Retina (tissue), 1 donor: Measurements from ENCODE around the gene SGMS1.
"Not testable (repeated sequence)": the region's sequence is repeated elsewhere in the genome, so short reads cannot be mapped to it uniquely, and the experiment has no call there.

ENCODE experiments used
- DNase-seq: peaks from one replicate; pipeline ENCODE4 v3.0.0-alpha.2; 2016

SGMS1 gene

DNA sequence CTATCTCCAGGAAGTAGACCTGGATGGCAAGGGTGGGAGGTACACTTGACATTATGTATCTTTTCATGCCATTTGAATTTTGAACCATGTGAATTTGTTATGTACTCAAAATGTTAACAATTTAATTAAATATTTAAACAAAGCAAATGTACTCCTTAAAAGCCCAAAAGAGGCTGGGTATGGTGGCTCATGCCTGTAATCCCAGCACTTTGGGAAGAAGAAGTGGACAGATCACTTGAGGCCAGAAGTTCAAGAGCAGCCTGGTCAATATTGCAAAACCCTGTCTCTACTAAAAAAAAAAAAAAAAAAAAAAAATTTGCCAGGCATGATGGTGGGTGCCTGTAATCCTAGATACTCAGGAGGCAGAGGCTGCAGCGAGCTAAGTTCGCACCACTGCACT, 235.6 kb downstream of the SGMS1 start:
- no peak for DNase-seq

DNA sequence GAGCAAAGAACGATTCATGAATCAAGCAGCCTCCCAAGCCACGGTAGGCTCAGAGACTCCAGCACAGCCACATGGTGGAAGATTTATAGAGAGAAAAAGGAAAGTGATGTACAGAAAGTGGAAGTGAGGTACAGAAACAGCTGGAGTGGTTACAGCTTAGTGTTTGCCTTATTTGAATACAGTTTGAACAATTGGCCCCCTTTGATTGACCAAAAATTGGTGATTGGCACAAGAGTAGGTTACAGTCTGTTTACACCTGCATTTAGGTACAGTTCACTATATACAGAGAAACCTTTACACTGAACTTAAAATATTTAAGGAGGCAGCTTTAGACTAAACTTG, 236.1 kb downstream of the SGMS1 start:
- no peak for DNase-seq

DNA sequence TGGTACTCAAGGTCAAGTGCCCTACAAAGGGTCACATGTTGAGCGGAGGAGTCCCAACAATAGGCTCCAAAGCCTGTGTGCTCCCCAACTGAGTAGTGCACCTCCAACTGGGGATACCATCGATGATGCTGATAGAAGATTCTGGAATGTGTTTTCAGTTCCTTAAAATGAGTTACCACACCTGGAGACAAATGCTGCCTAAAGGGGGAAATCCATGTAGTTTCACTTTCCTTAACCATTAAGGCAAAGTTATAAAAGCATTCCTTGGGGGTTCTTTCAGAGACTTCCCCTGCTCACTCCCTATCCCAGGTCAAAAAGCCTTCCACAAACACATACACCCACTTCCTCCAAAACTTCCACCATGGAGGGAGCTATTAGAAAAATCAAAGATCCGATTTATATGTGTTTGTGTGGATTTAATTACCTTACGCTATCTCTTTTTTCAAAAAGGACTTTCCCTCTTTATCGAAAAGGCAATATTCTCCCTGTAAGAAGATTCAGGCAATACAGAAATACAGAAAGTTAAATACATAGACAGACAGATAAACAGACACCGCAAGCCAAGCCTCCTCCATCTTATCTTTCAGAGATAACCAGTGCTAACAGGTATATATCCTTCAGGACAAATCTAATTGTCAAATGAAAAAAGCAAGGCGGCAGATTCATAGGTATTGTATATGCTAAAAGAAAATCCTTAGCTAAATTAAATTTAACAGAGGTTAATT, 236.6 kb downstream of the SGMS1 start:
- DNase-seq: no peak

DNA sequence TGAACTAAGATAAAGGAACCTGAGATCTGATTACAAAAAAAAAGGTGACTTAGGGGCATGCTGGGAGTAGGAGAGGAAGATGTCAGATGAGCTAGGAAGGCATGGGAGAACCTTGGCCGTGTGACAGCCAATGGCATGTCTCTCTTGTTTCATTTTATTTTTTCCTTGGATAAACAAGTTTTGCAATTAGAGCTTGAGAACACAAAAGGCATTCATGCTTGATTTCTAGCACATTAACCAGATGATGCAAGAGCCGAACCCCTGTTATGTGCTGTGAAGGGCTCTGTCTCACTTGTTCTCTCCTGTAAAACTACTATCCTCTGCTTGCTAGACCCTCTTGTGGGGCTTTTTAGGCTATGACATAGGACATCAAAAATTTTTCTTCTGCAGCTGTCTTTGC, 238.1 kb downstream of the SGMS1 start:
- no peak for DNase-seq

DNA sequence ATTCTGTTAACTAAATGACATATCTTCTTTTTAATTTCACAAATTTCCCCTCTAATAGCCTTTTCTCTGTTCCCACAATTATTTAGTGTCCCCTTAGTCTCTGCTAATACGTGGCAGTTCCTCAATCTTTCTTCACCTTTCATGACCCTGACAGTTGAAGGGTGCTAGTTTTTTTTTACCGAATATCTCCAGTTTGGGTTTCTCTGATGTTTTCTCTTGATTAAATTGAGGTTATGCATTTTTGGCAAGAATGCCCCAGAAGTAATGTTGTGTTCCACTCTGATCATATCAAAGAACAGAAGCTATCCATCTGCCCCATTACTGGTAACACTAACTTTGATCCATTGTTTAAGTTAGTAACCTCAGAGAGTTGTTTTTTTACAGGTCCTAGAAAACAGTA, 238.9 kb downstream of the SGMS1 start:
- DNase-seq: no peak

DNA sequence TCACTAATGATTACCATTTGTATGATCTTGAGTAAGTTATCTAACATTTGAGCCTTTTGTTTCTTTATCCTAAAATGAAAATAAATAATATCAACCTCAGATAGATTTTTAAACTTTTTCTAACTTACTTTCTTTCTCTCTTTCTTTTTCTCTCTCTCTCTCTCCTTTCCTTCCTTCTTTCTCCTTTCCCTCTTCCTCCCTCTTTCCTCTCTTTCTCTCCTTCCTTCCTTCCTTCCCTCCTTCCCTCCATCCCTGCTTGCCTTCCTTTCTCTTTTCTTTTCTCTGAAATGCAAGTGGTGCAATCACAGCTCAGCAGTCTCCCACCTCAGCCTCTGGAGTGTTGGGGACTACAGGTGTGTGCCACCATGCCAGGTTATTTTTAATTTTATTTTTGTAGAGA, 239.5 kb downstream of the SGMS1 start:
- DNase-seq: no peak

DNA sequence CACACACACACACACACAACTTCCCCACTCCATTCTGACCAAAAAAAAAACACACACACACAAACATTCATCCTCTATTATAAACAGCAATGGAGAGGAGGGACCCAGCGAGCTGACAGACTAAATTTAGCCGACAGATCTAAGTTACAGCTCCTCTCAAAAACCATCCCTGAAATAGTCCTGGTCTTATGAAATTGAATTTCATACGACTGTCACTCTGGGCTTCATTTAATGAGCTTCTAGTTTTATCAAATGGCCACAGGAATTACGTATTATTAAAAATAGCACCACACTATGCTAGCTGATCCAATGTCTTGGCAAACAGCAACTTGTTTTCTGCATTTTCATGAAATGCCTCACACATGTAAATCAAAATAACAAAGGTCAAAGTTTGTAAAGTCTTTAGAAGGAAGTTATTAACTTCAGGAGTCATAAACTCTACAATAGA, 241.2 kb downstream of the SGMS1 start:
- no peak for DNase-seq

DNA sequence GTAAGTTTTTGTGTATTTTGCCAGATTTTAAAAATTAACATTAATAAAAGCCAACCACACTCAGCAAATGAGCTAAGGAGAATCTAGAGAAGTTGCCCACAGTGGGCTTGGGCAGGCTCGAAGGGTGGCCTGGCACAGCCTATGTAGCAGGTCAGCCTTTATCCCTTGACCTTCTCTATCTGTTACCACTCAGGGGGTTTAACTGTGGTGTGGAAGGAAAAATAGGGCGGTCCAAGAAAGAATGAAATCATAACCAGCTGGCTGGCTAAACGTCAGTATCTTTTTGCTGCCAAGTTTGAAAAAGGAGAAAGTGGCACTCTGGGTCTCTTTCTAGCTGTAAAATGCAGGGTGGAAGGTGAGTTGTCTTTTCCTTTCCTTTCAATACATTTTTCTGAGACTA, 242.1 kb downstream of the SGMS1 start:
- DNase-seq: no peak

DNA sequence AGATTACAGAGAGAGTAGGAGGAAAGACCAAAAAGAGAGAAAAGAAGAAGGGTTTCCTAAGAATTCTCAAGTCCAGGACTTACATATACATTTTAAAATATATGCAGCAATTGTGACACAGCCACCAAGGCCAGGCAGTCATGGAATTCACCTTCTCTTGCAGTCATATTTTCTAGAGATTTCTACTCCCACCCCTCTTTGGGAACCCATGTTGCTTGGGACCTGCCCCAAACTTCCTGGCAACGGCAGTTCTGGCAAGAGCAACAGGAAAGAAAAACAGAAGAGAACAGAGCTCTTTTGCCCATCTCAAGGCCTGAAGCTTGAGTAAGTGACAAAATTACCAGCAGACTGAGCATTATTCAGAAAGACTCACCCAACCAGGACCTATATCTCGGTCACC, 244.1 kb downstream of the SGMS1 start:
- DNase-seq: no peak

DNA sequence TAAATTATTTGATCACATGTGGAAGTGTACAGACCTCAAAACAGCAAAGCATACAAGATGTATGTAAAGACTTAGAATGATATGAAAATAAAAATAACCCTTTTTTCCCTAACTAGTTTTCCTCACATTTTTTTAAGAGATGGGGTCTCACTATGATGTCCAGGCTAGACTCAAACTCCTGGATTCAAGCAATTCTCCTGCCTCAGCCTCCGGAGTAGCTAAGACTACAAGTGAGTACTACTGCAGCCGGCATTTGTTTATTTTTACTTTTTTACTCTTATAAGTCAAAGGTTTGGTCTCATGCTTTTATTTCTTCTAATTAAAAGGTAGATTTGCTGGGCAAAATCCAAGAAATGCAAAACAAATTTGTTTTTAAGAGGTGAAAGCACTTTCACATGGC, 248.0 kb downstream of the SGMS1 start:
- no peak for DNase-seq

DNA sequence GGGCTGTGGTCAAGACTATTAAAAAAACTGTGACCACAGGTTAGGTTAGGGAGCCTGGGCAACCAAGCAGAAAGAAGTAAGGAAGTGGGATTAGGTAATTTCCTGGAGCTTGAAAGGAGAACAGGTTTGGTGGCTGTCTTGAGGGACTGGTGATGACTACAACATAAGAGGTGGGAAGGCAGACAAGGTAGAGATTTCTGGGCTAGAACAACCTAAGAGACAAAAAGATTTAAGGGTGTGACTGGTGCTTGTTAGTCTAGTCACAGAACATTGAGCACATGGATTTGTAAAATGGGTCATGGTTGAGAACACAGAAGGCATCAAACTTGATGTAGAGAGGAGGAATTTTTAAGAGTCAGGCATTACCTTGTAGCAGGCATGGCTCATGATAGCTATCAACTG, 248.7 kb downstream of the SGMS1 start:
- DNase-seq: no peak

DNA sequence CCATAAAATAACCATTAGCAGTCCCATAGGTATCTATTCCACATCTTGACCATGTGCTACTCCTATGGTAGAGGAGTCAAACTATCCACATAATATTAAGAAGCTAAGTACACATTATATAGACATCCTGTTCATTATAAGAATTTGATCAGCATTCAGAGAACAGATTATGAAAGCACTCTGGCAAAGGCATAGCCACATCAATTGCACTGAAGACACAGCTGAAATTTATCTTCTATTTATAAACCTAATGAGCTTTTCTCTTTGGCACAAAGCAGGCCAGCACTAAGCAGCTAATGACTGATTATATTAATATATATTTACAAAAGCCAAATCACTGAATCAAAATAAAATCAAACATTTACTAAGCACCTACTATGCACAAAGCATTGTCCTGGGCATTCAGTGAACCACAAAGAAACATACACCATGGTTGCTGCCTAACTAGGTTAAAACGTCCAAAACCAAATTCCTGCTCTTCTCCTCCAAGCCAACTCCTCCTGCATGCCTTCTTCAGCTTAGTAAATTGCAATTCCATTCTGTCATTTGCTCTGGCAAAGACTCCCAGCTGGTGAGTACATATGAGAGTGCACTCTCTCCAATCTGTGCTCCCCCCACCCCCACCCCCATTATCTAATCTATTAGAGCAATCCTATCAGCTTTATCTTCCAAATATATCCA, 249.8 kb downstream of the SGMS1 start:
- DNase-seq: no peak

DNA sequence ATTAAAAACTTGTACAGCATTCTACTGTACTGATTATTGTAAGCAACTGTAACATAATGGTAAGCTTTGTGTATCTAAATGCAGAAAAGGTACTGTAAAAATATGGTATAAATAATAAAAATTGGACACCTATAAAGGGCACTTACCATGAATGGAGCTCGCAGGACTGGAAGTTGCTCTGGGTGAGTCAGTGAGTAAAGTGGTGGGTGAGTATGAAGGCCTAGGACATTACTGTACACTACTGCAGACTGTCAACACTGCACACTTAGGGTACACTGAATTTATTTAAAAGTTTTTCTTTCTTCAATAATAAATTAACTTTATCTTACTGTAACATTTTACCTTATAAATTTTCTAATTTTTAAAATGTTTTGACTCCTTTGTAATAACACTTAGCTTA, 253.8 kb downstream of the SGMS1 start:
- no peak for DNase-seq

DNA sequence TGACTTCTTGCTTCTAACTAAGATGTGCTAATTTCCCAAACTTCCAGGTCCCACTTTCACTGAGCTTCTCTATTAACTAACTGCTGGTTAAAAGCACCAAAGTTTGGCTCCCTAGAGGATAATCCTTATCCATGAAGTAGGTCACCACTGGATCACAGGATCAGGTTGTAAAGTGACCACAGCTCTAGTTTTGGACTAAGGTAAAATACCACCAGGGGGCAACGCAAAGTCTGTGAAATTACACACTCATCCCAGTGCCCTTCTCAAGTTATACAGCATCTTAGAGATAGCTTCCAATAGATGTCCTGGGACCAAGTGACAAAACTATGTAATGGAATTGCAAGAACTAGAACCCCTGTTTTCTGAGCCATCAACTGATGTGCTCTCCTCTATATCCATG, 256.0 kb downstream of the SGMS1 start:
- DNase-seq: no peak

DNA sequence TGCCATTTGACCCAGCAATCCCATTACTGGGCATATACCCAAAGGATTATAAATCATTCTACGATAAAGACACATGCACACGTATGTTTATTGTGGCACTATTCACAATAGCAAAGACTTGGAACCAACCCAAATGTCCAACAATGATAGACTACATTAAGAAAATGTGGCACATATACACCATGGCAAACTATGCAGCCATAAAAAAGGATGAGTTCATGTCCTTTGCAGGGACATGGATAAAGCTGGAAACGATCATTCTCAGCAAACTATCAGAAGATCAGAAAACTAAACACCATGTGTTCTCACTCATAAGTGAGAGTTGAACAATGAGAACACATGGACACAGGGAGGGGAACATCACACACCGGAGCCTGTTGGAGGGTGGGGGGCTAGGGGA, 257.3 kb downstream of the SGMS1 start:
- not testable (repeated sequence) for DNase-seq

DNA sequence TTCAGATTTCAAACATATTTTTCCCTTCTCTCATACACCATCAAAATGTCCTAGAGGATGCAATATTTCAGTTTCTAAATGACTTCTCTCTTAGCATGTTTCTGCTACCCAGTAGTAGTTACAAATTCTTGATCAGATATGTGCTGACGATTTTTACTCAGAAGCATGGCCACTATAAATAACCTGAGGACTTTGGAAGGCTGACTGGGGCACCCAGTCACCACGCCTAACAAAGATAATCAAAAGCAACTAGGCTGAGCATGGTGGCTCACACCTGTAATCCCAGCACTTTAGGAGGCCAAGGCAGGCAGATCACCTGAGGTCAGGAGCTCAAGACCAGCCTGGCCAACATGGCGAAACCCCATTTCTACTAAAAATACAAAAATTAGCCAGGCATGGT, 259.0 kb downstream of the SGMS1 start:
- not testable (repeated sequence) for DNase-seq

DNA sequence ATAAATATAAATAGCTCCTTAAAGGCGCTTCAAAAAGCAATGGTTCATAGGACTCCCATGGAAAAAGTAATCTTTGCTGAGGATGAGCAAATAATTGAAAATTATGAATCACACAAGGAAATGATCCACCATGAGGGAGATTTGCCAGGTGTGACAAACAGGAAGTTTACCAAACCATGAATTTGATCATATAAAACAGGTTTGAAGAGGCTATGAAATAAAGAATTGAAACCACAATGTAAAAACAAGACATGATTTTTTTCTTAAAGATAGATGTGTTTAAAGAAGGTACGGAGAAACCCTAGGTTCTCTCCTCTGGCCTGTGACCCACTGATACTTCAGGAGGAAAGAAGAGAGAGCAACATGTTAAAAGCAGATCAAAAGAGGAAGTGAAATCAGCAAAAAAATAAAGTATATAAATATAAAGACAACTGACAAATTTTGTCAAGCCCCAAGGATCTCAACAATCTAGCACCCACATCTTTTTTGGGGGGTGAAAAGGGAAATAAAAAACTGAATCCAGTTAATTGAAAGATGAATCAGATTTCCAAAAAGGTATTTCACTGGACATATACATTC, 261.1 kb downstream of the SGMS1 start:
- DNase-seq: no peak

DNA sequence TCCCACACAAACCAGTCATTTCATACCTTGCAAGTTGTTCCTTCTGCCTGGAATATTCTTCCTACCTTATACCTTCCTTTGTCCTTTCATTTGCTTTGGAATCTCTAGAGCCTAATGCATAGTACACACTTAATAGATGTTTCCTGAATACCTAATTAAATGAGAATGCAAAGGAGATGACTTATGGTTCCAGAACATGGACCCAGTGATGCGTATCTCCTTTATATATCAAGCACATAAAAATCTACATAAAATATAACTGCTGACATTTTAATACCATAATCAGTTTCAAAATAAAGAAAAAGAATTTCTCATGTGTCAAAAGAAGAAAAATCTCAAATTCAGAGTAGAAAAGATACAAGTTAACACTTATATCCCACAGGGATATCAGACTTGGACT, 261.8 kb downstream of the SGMS1 start:
- no peak for DNase-seq

DNA sequence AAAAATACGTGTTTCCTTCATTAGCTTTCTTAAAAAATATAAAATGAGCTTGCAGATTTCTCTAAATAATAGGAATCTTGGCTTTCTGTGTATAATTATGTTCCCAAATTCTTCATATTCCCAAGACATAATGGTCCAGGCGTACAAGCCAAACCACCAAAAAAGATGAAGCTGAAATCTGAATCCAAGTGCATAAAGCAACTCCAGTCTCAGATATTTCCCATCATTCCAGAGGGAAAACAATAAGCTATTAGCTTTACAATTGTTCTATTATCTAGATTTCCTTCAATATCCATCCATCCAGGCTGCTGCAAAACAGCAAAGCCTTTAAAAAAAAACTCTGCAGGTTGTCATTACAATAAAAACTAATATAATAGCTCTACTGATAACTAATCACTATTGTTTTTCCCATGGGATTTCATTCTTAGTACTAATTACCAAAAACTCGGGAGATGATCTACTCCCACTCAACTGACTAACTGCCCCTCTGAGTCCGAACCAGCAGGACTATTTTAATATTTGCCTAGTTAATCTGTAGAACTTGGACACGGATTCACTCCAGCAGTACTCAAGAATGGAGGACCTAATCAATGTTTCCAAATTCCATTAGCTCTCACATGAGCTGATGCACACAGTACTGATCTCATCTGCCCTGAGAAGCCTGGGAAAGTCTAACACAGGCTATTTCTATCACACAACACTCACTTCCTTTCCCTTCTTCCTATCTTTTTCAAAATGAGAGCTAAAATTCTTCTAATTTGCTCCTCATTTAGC, 263.5 kb downstream of the SGMS1 start:
- no peak for DNase-seq

DNA sequence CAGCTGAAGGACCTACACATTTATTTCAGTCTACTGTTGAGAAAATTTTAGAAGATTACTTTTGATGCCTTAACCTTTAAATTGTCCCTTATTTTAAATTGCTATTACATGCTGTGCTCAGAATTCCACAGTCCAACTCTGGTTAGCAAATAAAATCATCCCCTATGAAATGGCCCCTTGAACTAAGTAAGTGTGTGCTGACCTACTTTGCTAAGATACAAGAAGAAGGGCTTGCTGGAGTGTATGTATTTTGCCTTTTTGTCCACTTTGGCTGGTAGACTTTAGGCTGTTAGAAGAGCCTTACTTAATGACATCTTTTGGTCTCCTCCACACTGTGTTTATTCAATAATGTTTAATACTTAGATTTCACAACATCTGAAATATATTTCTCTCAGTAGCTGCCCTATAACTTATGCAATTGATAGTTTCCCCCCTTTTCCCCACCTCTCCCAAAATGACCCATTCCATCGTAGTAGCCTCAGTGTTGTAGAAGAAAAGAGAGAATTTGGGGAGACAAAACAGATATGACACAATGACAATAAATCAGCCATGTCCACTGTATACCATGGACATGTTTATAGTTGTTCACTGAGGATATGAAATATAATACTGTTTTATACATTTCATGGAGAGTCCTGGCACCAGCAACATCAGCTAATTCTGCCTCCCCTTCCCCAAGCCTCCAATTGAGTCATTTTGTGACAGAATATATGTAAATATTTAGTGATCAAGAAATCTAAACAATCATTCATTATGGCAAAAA, 264.6 kb downstream of the SGMS1 start:
- DNase-seq: no peak

DNA sequence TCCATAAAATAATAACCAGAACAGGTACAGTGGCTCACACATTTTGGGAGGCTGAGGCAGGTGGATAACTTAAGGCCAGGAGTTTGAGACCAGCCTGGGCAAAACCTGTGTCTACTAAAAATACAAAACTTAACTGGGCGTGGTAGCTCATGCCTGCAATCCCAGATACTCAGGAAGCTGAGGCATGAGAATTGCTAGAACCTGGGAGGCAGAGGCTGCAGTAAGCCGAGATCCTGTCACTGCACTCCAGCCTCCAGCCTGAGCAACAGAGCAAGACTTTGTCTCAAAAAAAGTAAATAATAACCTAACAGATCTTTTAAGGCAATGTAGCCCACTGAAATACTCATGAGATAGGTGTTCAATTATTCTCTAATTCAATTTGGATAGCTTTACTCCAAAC, 265.3 kb downstream of the SGMS1 start:
- no peak for DNase-seq

DNA sequence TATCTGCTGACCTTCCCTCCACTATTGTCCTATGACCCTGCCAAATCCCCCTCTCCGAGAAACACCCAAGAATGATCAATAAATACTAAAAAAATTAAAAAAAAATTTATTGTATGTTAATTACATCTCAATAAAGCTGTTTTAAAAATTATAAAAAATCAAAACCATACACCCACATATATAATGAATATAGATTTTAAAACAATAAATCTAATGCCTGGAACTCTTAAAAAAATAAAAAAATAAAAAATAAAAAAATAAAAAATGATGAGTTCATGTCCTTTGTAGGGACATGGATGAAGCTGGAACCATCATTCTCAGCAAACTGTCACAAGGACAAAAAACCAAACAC, 267.3 kb downstream of the SGMS1 start:
- not testable (repeated sequence) for DNase-seq
